ENCODE data around the gene WBP1. TPM values are rescaled to one million over a fixed set of nuclear protein-coding genes. Genes with fewer than 3 reads are reported as not detected.

WBP1 gene
- total and polyA plus RNA-seq, 10 of the 15 experiments (the other 5 are each of a cell fraction or from before 2014, with no cell fraction given) = 4.2 to 76.8 (median 43.8) TPM

GRCh38 chr2:74436111-74436805 is 22.0 kb upstream of the WBP1 start:
- no peak for TF ChIP-seq STAT1 (conservative IDR thresholded peaks at IDR 0.05)
- no peak for TF ChIP-seq LARP7 (IDR thresholded peaks at IDR 0.05)
- TF ChIP-seq NRF1 (conservative IDR thresholded peaks at IDR 0.05; ENCODE audit: low read depth, low read length) = no peak
- TF ChIP-seq KAT2A (conservative IDR thresholded peaks at IDR 0.05; ENCODE audit: control insufficient read depth, low read depth, low read length) = no peak
- TF ChIP-seq PML (IDR thresholded peaks at IDR 0.05; ENCODE audit: low read length) = no peak
- no peak for TF ChIP-seq ZNF622 (IDR thresholded peaks at IDR 0.05)
- H3K4me3 ChIP-seq = no peak overlapping the region
- H2AFZ ChIP-seq (ENCODE audit: control insufficient read depth, low read depth, low read length) = no peak overlapping the region
- peaks cover 22% of the 10 kb centered on the region for H3K4me1 ChIP-seq (ENCODE audit: control insufficient read depth, insufficient read depth, low read length)
- H3K79me2 ChIP-seq (ENCODE audit: control insufficient read depth, insufficient read depth, low read length) = no peaks in the 10 kb centered on the region; the same call in 1 of the 2 replicates
- ATAC-seq (no peak), DNase-seq (ENCODE audit: low read depth, low spot score) (no peak), FAIRE-seq (no peak)
- H3K9me3 ChIP-seq (replicated peaks; ENCODE audit: control insufficient read depth, insufficient read depth, low read length) = no peaks in the 10 kb centered on the region
- 89% methylated on average over 42 of the region's 43 CpGs for WGBS (ENCODE audit: insufficient coverage, insufficient replicate concordance, low lambda C conversion rate, missing lambda C conversion rate)
- no peaks in the 10 kb centered on the region for H4K20me1 ChIP-seq (ENCODE audit: control insufficient read depth, insufficient read depth)
- intact Hi-C loops (cut with micrococcal nuclease; ENCODE audit: unreplicated experiment) (no loop called here), in situ Hi-C loops (cut with MboI) (no loop called here)
- BruUV-seq (replicated peaks) = no TSS peak
- POLR2A ChIA-PET = no interaction called here
- SMC1A ChIA-PET (ENCODE audit: uncharacterized antibody, unreplicated experiment) = interaction anchor here (1.0 kb wide), 1 partner anchor 11 kb away, joined by 3 read pairs; no protein-coding TSS in a partner anchor
- RAD21 ChIA-PET (ENCODE audit: unreplicated experiment) = no interaction called here
- H3K36me3 ChIP-seq (ENCODE audit: control insufficient read depth in 2 of 2, insufficient read depth in 2 of 2, low read length in 1 of 2) = no peaks in the 10 kb centered on the region
- peak overlapping the region; percentile 10; the same call in 1 of the 2 replicates for H3K4me2 ChIP-seq (ENCODE audit: control insufficient read depth, insufficient read depth)
- no peak overlapping the region for H3K27ac ChIP-seq (ENCODE audit: control insufficient read depth, insufficient read depth)
- CTCF ChIA-PET = interaction anchor here (1.1 kb wide), 1 partner anchor 21 kb away, joined by 3 read pairs; no protein-coding TSS in a partner anchor
- H3K9ac ChIP-seq (ENCODE audit: control insufficient read depth, insufficient read depth, low read length) = no peak overlapping the region
- H3K27me3 ChIP-seq (replicated peaks in 1 of 2; ENCODE audit: control insufficient read depth in 2 of 2, insufficient read depth in 2 of 2, low read length in 1 of 2) = peaks cover 0 to 2% of the 10 kb centered on the region in 2 experiments; a peak in 1 of 4 replicates
